ENCODE results near the gene TBC1D4. TPM values are rescaled to one million over a fixed set of nuclear protein-coding genes. Genes with fewer than 3 reads are reported as not detected.

TBC1D4 gene
- total RNA-seq, 1 donor from 2014 or later: 5.3 TPM

GRCh38 chr13:75432811-75433244 is 49.1 kb downstream of the TBC1D4 start:
- Mint-ChIP-seq H3K4me3 (ENCODE audit: unreplicated experiment) (no peak overlapping the region), H3K9me3 (ENCODE audit: unreplicated experiment) (no peaks in the 10 kb centered on the region), H3K27ac (ENCODE audit: unreplicated experiment) (no peak overlapping the region), H3K36me3 (ENCODE audit: unreplicated experiment) (no peaks in the 10 kb centered on the region), H3K27me3 (ENCODE audit: unreplicated experiment) (no peaks in the 10 kb centered on the region), H3K4me1 (ENCODE audit: unreplicated experiment) (peaks cover 20% of the 10 kb centered on the region)
- no peak for DNase-seq (ENCODE audit: extremely low spot score, unreplicated experiment)
- no peak for TF ChIP-seq CTCF (IDR thresholded peaks at IDR 0.05)

GRCh38 chr13:75432045-75432444 is 49.9 kb downstream of the TBC1D4 start:
- Mint-ChIP-seq H3K27me3 (ENCODE audit: unreplicated experiment) (no peaks in the 10 kb centered on the region), H3K4me1 (ENCODE audit: unreplicated experiment) (peaks cover 12% of the 10 kb centered on the region), H3K27ac (ENCODE audit: unreplicated experiment) (no peak overlapping the region), H3K9me3 (ENCODE audit: unreplicated experiment) (no peaks in the 10 kb centered on the region), H3K36me3 (ENCODE audit: unreplicated experiment) (no peaks in the 10 kb centered on the region), H3K4me3 (ENCODE audit: unreplicated experiment) (no peak overlapping the region)
- no peak for DNase-seq (ENCODE audit: extremely low spot score, unreplicated experiment)
- no peak for TF ChIP-seq CTCF (IDR thresholded peaks at IDR 0.05)

- Mint-ChIP-seq H3K27ac (ENCODE audit: unreplicated experiment) (no peak overlapping the region), H3K36me3 (ENCODE audit: unreplicated experiment) (no peaks in the 10 kb centered on the region), H3K4me1 (ENCODE audit: unreplicated experiment) (peaks cover 8% of the 10 kb centered on the region), H3K27me3 (ENCODE audit: unreplicated experiment) (no peaks in the 10 kb centered on the region), H3K9me3 (ENCODE audit: unreplicated experiment) (no peaks in the 10 kb centered on the region), H3K4me3 (ENCODE audit: unreplicated experiment) (no peak overlapping the region)
- TF ChIP-seq CTCF (IDR thresholded peaks at IDR 0.05): no peak
- DNase-seq (ENCODE audit: extremely low spot score, unreplicated experiment): no peak
Observed at GRCh38 chr13:75430436-75431209, 51.3 kb downstream of the TBC1D4 start.

GRCh38 chr13:75426421-75426820 is 55.5 kb downstream of the TBC1D4 start:
- TF ChIP-seq CTCF (IDR thresholded peaks at IDR 0.05): no peak
- no peaks in the 10 kb centered on the region for H3K36me3 Mint-ChIP-seq (ENCODE audit: unreplicated experiment)
- H3K4me3 Mint-ChIP-seq (ENCODE audit: unreplicated experiment): no peak overlapping the region
- H3K4me1 Mint-ChIP-seq (ENCODE audit: unreplicated experiment): no peaks in the 10 kb centered on the region
- DNase-seq (ENCODE audit: extremely low spot score, unreplicated experiment): no peak
- H3K27me3 Mint-ChIP-seq (ENCODE audit: unreplicated experiment): no peaks in the 10 kb centered on the region
- peaks cover 8% of the 10 kb centered on the region for H3K9me3 Mint-ChIP-seq (ENCODE audit: unreplicated experiment)
- no peak overlapping the region for H3K27ac Mint-ChIP-seq (ENCODE audit: unreplicated experiment)

GRCh38 chr13:75425216-75426009 is 56.6 kb downstream of the TBC1D4 start:
- Mint-ChIP-seq H3K4me1 (ENCODE audit: unreplicated experiment) (no peaks in the 10 kb centered on the region), H3K36me3 (ENCODE audit: unreplicated experiment) (no peaks in the 10 kb centered on the region), H3K27ac (ENCODE audit: unreplicated experiment) (no peak overlapping the region)

More at GRCh38 chr13:75425216-75426009, 56.6 kb downstream of the TBC1D4 start:
- H3K4me3 Mint-ChIP-seq (ENCODE audit: unreplicated experiment): no peak overlapping the region
- DNase-seq (ENCODE audit: extremely low spot score, unreplicated experiment): no peak
- H3K27me3 Mint-ChIP-seq (ENCODE audit: unreplicated experiment): no peaks in the 10 kb centered on the region
- H3K9me3 Mint-ChIP-seq (ENCODE audit: unreplicated experiment): peaks cover 8% of the 10 kb centered on the region
- no peak for TF ChIP-seq CTCF (IDR thresholded peaks at IDR 0.05)

All from osteocyte (in vitro differentiated cells).